SJCRH30 (cell line): Measurements from ENCODE around the gene MMP21. TPM values are rescaled to one million over a fixed set of nuclear protein-coding genes. Genes with fewer than 3 reads are reported as not detected.

Source experiments
- DNase-seq, 2 experiments: peaks; one replicate each; pipeline ENCODE4 v3.0.0-alpha.2; 2015 to 2020
- H3K27ac ChIP-seq: fragments of 250-450 bp; sonication (Bioruptor Pico); 2 replicates; pipeline ENCODE4 v1.5.1; 2020; ENCODE audit warnings: mild to moderate bottlenecking, moderate library complexity
- H3K27me3 ChIP-seq: fragments of 250-450 bp; sonication (Bioruptor Pico); 2 replicates; pipeline ENCODE4 v1.5.1; 2020; ENCODE audit warnings: mild to moderate bottlenecking, moderate library complexity
- H3K36me3 ChIP-seq: fragments of 250-450 bp; sonication (Bioruptor Pico); 2 replicates; pipeline ENCODE4 v1.5.1; 2020; ENCODE audit warnings: mild to moderate bottlenecking, moderate library complexity
- H3K4me1 ChIP-seq: fragments of 250-450 bp; sonication (Bioruptor Pico); 2 replicates; pipeline ENCODE4 v1.5.1; 2020; ENCODE audit warnings: mild to moderate bottlenecking, moderate library complexity
- H3K4me3 ChIP-seq: fragments of 250-450 bp; sonication (Bioruptor Pico); 2 replicates; pipeline ENCODE4 v1.5.1; 2020; ENCODE audit warnings: mild to moderate bottlenecking, moderate library complexity
- H3K9me3 ChIP-seq: fragments of 250-450 bp; sonication (Bioruptor Pico); replicated peaks from 2 replicates; pipeline ENCODE4 v1.5.1; 2020; ENCODE audit warnings: mild to moderate bottlenecking, moderate library complexity
- total RNA-seq: library from RNA; depleted of rRNA; stranded (reverse); fragments of >200 nt; shearing (Covaris generic); gene quantifications from 2 replicates; pipeline ENCODE4 v1.2.3, GENCODE V29; 2014; rRNA removed

MMP21 gene
- total RNA-seq, 1 experiment from 2014 or later: not detected

DNA sequence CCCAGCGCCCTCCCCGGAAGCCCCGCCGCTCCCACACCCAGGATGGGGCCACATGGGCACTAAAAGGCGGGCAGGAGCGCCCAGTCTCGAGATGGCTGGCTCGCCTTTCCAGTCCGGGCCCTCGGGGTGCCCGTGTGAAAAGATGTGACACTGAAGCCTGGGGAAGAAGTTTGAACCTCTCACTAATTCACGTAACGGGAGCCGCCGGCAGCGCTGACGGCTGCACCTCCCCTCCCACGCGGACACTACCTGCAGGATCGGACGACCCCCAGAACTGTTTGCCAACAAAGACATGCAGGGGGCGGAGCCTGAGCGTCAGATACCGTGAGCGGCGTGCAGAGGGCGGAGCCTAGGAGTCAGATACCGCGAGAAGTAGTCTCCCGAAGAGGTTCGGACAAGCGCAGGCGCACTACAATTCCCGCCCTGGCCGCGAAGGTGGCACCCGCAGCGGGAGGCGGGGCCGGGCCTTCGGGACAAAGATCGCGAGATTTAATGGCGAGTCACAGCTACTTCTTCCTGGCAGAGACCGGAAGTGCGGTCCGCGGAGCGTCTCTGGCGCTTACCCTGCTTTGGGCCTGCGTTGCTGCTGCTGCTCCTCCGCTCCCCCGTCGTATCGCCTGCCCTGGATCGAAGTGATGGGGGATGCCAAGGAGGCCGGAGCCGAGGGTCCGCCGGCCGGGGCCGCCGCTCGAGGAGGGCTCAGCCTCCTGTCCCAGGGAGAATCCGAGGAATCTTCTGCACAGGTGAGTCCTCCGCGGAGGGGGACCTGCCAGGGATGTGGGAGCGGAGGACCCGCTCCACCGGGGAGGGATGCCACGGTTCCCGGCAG lies 56.2 kb downstream of the MMP21 start, which contains the start of gene EDRF1:
Gene EDRF1, plus strand, starts transcription at position 537 of the 829 bp plus-strand sequence. Its CDS starts 99 bp downstream, at position 636.
- Histone ChIP-seq H3K4me3 (peak within 1 kb of the TSS; percentile 83), H3K27me3 (no peaks in the 10 kb centered on the region), H3K4me1 (no peaks in the 10 kb centered on the region), H3K36me3 (peaks cover 31% of the 10 kb centered on the region), H3K27ac (peak within 1 kb of the TSS; percentile 75), H3K9me3 (no peaks in the 10 kb centered on the region)
- DNase-seq: peak; percentile 99

Other genes starting within 250 kb of the MMP21 start
- gene TEX36, start 92.7 kb downstream of the MMP21 start, total RNA-seq: not detected in 2 replicates
- gene EDRF1, start 56.1 kb downstream of the MMP21 start, total RNA-seq: 34.1 and 38.1 TPM in 2 replicates
- 40.3 and 41.0 TPM in 2 replicates for gene UROS, start 47.4 kb upstream of the MMP21 start, total RNA-seq
- 151 and 175 TPM in 2 replicates for gene BCCIP, start 47.7 kb upstream of the MMP21 start, total RNA-seq
- gene DHX32, start 105.5 kb upstream of the MMP21 start, total RNA-seq: 33.8 and 35.7 TPM in 2 replicates
- 0.42 and 0.71 TPM in 2 replicates for gene FANK1, start 120.7 kb upstream of the MMP21 start, total RNA-seq